Colon (tissue), 2 donors: ENCODE results near the gene ZFAND5.

Source experiments
- FAIRE-seq: peaks from 2 replicates; lab custom pipeline; 2012; peaks lifted over from hg19 to GRCh38; lab: Jason Lieb, UNC
- donor health status: control.
- donor health status: control.

Gene ZFAND5, protein sequence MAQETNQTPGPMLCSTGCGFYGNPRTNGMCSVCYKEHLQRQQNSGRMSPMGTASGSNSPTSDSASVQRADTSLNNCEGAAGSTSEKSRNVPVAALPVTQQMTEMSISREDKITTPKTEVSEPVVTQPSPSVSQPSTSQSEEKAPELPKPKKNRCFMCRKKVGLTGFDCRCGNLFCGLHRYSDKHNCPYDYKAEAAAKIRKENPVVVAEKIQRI

GRCh38 chr9:72364679-72365524 lies at the start of gene ZFAND5:
Gene ZFAND5 (minus strand): TSS chr9:72365208. CDS start chr9:72360778, 4,430 bp downstream.
- FAIRE-seq, result no peak

DNA sequence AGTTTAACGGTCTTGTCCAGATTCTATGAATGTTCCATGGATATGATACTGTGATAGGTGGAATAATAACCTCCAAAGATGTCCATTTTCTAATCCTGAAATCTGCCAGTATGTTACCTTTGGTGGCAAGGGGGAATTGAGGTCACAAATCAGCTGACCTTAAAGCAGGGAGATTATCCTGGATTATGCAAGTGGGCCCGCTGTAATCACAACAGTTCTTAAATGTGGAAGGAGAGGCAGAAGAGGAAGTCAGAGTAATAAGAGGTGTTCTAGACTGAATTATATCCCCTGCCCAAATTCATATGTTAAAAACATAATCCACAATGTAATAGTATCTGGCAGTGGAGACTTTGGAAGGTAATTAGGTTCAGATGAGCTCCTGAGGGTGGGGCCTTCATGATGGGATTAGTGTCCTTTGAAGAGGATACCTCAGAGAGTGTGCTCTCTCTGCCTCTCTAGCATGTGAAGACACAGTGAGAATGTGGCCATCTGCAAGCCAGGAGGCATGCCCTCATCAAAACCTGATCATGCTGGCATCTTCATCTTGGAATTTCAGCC lies 47.6 kb upstream of the ZFAND5 start:
- FAIRE-seq, result no peak

- no peak for FAIRE-seq
Observed at GRCh38 chr9:72410214-72410613, 45.2 kb upstream of the ZFAND5 start.

DNA sequence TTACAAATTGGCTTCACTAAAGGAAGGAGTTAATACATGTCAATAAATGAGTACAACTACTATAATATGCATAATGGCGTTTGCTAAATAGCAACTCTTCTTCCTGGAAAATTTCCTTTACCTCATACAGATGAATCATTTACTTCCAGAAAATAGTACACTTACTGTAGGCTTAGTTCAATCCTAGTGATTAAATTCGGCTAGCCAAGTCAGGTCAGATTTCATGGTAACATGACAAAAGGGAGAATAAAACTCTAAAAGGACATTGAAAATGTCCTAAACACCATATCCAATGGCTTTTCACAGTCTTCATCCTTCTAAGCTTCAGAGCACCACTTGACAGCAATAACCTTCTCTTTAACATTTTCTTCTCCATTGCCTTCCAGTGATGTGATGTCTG lies 42.1 kb upstream of the ZFAND5 start:
- FAIRE-seq, result no peak

GRCh38 chr9:72402744-72403143 lies 37.7 kb upstream of the ZFAND5 start:
- no peak for FAIRE-seq

DNA sequence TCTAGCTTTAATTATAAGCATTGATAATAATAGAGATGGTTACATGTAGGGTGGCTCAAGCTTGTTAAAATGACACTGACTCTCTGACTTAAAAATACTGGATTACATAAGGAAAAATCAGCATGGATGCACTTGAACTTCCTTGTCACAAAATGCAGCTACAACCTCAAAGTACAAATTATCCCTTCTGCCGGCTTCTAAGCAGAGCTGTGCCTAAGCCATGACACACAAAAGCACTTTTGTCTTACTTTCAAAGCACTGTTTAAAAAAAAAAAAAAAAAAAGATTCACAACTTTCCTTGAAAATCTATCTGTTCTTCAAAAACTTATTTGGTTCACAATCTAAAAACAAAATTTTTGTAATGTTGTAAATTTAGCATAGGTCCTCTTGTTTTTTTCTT lies 36.4 kb upstream of the ZFAND5 start:
- no peak for FAIRE-seq

GRCh38 chr9:72400866-72401265 lies 35.9 kb upstream of the ZFAND5 start:
- no peak for FAIRE-seq

DNA sequence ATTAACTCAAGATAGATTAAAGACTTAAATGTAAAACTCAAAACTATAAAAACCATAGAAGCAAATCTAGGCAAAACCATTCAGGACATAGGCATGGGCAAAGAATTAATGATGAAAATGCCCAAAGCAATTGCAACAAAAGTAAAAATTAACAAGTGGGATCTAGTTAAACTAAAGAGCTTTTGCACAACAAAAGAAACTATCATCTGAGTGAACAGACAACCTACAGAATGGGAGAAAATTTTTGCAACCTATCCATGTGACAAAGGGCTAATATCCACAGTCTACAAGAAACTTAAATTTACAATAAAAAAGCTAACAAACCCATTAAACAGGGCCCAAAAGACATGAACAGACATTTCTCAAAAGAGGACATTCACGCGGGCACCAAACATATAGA lies 34.4 kb upstream of the ZFAND5 start:
- FAIRE-seq, result no peak

DNA sequence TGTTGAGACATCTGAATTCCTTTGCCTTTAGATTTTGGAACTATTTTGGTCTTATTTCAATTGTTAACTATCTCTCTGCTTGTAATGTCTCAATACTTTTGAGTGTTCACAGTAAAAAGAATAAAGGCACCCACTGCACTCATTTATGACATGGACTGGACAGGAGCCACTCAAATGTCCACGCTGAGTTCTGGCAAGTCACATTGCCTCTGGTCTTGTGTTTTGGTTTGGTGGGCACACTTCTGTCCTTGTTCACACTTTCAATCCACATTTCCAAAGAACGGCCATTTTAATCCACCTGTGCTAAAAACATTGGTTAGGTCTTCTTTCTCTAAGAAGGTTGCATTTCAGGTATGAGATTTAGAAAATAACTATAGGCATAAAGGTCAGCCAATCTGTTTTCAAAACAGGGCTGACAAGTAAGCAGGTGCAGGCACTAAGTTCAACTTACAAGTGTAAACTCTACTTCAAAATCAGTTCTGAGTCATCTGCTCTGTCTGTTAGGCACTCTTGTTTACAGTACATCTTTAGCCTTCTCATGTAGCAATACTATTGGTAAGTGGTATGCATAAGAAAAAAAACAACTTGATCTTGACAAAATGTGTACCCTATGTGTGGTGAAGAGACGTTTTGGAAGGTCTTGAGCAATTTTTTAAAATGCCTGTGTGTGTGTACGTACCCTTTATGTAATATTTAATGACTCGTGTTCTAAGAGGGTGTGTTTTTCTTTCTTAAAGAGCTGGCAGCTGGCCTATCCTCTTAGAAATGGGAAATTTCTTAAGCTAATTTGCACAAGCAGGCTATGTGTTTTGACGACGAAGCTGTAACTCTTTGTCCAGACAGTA lies 31.5 kb upstream of the ZFAND5 start:
- no peak for FAIRE-seq

DNA sequence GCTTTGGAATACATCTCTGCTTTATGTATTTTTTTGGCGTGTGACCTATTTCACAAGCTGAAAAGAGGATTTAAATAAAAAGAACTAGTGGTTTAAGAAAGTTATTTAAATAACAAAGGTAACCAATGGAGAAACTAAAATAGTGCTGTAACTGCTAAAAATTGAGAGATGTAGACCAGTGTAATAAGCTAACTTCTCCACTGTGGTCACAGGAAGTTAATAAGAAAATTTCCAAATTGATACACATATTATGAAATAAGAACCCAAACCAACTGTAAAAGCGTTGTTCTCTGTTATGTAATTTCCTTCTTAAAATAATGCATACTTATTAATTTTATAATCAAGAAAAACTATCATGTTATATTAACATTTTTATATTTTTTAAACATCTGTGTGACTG lies 29.1 kb upstream of the ZFAND5 start:
- FAIRE-seq, result no peak

GRCh38 chr9:72390907-72391306 lies 25.9 kb upstream of the ZFAND5 start:
- no peak for FAIRE-seq

GRCh38 chr9:72386186-72386585 lies 21.2 kb upstream of the ZFAND5 start:
- no peak for FAIRE-seq

- FAIRE-seq, result no peak
Observed at GRCh38 chr9:72384710-72385485, 19.9 kb upstream of the ZFAND5 start.

GRCh38 chr9:72383978-72384709 lies 19.1 kb upstream of the ZFAND5 start:
- FAIRE-seq, result no peak

DNA sequence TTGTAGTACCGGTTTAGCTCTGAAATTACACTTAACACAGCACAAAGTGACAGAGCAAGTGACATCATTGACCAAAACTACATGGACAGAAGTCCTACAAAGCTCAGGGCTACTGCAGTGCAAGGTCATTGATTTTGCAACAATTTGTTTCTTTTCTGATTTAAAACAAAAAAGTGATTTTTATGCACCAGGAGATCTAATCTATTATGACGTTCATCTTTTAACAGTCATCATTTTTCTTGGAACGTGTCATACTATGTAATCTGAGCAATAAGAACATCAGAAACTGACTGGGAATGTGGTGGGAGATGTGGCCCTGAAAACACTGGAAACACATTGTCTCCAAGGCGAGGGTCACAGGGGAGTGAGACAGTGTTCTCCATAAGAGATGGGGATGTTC lies 17.4 kb upstream of the ZFAND5 start:
- FAIRE-seq, result no peak

GRCh38 chr9:72377041-72377440 lies 12.0 kb upstream of the ZFAND5 start:
- FAIRE-seq, result no peak

DNA sequence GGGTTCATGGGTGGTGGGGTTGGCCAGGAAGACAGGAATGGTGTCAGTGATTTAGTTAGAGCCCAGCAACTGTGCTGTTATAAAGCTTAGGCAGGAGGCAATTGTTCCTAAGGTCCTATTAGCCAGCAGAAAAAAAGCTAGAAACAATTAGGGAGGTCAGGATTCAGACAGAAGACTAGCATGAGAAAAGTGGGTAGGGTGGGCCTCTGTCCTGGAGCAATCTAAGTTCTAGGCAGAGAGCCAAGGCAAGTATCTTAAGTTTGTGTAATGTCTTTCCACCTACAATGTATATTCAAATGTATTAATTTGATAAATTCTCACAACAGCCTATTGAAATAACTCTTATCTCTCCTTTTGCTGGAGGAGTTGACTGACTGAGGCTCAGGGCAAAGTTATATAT lies 6.1 kb upstream of the ZFAND5 start:
- no peak for FAIRE-seq

DNA sequence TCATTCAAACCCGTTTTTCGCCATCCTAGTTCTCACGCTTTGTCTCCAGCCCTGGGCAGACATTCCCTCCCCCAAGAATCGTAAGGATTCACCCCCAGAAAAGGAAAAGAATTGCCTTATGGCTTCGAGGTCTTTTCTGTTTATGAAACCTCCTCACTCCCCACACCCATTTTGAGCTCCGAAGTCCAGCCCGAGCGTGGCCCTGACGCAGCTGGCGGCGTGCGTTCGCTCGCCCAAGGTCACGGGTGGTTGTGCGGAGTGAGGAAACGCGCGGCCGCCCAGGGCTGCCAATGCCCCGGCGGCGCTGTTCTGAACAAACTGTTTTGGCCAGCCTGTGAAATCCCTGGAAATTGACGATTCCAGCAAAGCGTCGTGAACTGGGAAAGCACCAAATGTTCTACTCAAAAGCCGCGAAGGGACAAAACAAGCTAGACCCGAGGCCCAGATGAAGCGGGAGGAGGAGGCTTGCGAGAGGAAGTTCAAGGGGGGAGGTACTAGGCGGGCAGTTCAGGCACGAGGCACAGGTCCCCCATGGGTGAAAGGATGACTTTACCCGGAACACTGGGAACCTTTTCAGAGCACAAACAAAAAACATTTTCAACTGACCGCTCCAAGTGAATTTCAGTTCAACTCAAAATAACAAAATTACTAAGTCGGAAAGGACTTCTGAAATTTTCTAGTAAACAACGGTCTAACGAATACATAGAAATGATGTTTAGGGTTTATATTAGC lies 683 bp upstream of the ZFAND5 start:
- no peak for FAIRE-seq

GRCh38 chr9:72363908-72364678 lies 915 bp downstream of the ZFAND5 start:
- FAIRE-seq, result no peak

DNA sequence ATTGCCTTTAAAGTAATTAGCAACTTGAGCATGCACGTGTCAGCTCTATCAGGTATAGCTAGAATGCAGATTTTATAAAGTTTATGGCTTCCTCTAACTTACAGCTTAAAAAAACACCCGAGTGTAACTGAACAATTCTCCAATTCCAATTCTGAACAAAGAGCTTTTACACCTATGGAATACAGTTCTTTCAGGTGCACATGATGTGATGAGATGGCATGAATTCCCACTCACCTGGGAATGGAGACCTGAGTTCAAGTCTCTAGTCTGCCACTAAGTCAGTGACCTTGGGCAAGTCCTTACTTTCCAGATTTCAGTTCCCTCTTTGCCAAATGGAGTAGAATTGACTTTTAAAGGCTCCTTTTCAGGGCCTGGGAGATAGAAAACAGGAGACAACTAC lies 1.8 kb downstream of the ZFAND5 start:
- no peak for FAIRE-seq
